Endometrial microvascular endothelial cells (primary cell): ENCODE results near the gene GHRL. TPM values are rescaled to one million over a fixed set of nuclear protein-coding genes. Genes with fewer than 3 reads are reported as not detected.

Source experiments
- in situ Hi-C: cut with HindIII; loops from 2 replicates; pipeline ENCODE4 v1.10.0; 2017; ENCODE audit warnings: low sequenced_read_pairs, low pct_unique_long_range_greater_than_20kb; ENCODE audit errors: inconsistent ontology term
- total RNA-seq: library from RNA; depleted of rRNA; stranded (reverse); fragments of >200 nt; gene quantifications from one replicate; pipeline ENCODE4 v1.2.3, GENCODE V29; 2015; ENCODE audit errors: inconsistent ontology term

Gene GHRL
- total RNA-seq, 1 donor from 2014 or later = not detected

DNA sequence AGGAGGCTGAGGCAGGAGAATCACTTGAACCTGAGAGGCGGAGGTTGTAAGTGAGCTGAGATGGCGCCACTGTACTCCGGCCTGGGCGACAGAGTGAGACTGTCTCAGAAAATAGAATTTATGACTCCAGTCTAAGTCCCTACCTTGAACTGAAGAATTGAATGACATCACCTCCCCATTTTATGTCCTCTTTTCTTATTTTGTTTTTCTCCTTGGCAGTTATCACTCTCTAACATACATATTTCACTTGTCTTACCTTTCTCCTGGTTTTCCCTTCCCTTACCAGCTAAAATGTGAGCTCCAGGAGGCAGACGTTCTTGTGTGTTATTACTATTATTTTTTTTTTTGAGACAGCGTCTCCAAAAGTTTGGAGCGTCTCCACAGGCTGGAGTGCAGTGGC, 36.9 kb downstream of the GHRL start:
- in situ Hi-C loops = no loop called here

DNA sequence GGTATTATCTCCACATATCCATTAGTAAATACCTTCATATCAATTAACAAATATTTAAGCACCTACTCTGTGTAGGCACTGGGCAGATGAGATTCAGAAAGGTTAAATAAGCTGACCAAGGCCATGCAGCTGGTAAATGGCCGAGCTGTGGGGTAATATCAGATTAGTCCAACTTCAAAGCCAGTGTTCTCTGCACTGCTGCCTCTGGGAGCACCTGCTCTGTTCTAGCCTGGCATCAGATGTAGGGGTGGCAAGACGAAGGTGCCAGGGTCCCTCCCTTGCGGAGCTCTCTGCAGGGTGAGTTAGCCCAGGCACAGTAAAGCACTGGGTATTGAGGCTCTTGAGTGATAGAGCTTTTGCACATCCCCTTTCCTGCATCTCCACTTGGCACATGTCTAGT, 39.0 kb downstream of the GHRL start:
- in situ Hi-C loops = no loop called here

DNA sequence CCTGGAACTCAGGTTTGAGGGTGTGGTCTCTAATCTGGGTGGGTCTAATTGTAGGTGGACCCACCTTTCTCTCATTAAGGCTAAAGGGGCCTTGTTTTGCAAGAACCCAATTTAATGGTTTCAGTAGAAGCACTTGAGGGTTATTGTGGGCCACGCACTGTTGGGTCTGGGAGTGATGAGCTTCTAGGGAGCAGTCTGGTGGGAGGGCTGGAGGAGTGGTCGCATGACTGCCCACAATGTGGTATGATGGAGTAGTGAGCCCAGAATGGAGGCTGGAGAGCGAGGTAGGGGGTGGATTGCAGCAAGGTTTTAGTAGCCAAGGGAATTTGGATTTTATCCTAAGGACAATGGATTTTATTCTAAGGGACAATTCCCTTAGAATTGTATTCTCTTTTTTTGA, 41.7 kb downstream of the GHRL start:
- in situ Hi-C loops = no loop called here

DNA sequence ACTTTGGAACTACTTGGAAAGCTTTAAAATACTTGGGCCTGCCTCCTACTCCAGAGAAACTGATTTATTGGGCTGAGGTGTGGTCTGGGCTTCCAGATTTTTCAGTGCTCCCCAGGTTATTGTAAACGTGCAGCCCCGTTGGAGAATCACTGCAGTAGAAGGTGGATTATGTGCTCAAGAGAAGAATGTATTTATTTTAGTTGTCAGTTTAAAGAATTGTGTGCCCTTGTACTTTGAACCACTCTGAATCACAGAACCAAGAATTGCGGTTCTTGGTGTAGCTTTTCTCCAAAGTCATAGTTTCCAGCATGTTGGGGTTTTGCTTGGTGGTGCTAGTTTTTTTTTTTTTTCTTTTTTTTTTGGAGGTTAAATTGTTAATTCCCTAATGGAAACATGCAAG, 42.9 kb downstream of the GHRL start:
- in situ Hi-C loops = no loop called here

DNA sequence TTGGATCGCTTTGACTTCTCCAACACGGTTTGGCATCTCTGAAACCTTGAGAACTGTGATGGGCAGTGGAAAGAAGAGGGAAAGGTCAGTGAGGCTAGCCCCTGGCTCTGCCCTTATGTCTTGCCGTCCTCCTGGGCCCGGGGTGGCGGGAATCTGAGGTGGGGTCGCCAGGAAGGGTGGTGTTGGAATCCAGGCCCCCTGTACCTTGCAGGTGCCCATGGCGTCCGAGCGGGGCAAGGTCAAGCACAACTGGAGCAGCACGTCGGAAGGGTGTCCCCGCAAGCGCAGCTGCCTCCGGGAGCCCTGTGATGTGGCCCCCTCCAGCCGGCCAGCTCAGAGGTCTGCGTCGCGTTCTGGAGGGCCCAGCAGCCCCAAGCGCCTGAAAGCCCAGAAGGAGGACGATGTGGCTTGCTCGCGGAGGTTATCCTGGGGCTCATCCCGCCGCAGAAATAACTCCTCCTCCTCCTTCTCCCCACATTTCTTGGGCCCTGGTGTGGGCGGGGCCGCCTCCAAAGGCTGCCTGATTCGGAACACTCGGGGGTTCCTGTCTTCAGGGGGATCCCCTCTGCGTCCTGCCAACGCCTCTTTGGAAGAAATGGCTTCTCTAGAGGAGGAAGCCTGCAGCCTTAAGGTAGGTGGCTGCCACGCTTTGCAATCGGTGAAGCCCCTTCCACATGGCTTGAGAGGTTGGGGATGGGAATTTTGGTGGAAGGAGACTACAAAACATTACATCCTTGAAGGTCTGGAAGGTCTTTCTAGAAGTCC, 43.6 kb downstream of the GHRL start:
- in situ Hi-C loops = no loop called here

DNA sequence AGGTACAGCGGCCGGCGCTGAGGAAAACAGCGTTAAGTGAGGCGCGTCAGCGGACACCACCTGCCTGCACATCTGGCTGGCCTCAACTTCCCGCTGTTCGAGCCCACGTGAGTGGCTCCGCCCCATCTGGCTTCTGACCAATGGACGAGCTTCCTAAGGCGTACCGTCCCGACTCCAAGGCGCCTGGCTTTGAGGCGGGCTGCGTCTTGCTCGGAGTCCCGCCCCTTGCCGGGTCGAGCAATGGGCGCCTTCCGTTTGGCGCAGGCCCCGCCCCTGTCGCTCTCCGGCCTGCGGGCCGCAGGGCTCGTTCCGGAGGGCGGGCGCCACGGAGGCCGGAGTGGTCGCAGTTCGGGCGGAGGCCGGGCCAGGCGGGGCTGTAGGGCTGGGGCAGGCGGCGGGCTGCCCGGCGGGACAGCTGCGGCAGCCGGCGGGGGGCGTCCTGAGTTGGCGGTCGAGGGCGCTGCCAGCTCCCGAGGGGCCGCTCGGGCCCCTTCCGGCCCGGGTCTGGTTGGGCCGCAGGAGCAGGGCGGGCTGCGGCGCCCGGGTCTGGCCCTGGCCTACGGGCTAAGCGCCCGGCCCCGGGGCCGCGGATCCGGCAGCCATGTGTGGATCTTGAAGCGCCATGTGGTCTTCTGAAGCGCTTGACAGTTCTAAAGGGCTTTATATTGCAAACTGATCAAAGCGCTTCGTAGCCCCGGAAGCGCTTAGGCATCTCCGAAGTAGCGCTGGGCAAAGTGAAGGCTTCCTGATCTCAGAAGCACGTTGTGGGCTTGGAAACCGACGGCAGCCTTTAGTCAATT, 44.4 kb downstream of the GHRL start, which contains the start of gene TATDN2:
TSS of gene TATDN2 (plus strand) at position 276 of the 800 bp plus-strand sequence. CDS start 742 bp downstream, outside the sequence.
- in situ Hi-C loops = no loop called here

DNA sequence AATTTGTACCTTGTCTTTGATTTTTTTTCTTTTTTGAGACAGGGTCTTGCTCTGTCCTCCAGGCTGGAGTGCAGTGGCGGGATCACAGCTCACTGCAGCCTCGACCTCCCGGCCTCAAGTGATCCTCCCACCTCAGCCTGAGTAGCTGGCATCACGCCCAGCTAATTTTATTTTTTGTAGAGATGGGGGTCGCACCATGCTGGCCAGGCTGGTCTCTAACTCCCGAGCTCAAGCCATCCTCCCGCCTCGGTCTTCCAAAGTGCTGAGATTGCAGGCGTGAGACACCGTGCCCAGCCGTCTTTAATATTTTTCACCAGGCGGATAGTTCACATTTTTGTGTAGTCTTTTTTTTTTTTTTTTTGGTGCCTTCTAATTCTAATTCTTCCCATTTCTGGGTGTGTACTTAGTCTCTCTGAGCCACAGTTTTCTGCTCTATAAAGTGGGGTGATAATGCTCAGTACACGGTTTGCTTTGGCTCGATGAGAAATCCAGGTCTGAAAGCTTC, 45.0 kb downstream of the GHRL start:
- in situ Hi-C loops = no loop called here

DNA sequence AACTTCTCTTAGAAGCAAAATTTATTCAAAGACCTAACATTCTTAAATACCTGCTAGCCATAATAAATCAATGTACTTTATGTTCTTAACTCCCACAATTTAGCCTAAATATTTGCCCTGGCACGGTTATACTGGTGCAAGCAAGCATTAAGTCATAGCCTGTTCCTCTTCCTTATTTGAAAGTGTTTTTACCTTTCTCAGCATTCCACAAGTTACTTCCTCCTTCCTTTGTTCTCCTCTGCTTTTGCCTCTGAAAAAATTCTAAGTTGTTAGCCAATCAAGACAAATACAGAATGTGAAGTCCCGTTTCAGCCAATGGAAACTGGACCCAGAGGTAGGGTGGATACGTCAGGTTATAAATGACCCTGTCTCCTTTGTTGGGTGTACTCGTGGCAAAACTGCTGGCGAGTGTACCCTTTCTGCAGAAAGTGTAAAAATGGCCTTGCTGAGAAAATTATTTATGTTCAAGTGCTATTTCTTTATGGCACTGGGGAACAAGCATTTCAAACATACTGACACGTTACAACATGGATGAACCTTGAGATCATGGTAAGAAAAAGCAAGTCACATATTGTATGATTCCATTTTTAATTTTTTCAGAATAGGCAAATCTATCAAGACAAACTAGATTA, 47.5 kb downstream of the GHRL start:
- in situ Hi-C loops = no loop called here

DNA sequence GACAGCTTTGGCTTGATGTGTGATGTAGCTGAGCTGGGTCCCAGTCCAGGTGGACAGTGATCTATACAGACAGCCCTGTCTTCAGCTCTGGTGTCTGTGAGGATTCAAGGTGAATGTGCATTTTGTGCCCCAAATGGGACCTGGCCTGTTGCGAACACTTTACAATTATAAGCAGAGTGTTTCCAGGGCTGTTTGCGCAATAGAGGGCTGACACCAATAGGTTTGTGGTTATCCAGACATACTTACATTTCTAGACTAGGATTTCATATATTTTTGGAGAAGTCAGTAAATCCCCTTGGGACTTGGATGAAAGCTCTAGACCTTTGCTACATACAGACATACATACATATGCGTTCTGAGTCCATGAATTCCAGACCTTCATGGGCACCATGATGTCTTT, 48.7 kb downstream of the GHRL start:
- in situ Hi-C loops = no loop called here

DNA sequence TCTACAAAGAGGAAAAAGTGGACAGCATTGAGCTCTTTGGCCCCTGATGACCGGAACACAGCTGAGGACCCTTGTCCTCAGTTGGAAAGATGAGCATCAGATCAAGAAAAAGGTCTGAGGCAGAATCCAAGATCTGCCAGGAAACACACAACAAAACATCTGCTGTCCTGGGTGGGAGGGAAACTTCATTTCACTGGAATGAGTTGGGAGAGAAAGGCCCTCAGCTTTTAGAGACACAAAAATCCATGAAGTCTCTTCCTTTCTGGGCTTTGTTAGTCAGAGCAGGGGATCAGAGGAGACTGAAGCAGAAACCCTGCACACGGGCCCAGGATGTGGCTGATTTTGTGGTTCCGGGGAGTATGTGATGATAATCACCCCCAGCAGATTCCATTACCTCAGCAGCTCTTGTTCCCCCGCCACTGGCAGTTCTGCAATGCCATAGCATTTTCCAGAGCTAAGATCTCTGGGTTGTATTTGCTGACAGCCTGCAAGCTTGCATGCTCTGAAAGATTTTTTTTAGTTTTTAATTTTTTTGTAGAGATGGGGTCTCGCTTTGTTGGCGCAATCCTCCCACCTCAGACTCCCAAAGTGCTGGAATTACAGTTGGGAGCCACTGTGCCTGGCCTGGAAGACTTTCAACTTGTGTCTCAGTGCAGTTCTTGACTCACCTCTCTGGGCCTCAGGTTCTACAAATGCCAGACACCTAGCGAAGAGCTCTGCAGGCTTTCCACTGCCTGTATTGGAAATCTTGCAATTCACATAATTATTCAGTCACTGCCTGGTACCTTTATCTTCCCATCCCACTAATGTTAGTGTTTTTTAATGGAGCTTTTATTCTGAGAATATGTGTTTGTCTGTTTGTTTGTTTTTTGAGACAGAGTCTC, 50.3 kb downstream of the GHRL start:
- in situ Hi-C loops = no loop called here

DNA sequence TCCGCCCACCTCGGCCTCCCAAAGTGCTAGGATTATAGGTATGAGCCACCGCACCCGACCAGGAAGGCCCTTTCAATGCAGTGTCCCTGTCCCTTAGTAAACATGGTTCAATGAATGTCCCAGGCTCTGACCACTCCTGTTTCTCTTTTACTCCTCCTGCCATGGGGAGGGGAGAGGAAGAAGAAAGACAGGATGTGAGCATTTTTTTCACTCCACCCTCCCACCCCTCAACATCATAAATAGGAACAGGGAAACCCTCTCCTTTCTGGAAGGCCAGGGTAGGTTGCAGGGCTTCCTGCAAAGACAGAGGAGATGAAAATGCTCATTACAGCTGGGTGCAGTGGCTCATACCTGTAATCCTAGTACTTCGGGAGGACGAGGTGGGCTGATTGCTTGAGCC, 51.9 kb downstream of the GHRL start:
- in situ Hi-C loops = no loop called here

DNA sequence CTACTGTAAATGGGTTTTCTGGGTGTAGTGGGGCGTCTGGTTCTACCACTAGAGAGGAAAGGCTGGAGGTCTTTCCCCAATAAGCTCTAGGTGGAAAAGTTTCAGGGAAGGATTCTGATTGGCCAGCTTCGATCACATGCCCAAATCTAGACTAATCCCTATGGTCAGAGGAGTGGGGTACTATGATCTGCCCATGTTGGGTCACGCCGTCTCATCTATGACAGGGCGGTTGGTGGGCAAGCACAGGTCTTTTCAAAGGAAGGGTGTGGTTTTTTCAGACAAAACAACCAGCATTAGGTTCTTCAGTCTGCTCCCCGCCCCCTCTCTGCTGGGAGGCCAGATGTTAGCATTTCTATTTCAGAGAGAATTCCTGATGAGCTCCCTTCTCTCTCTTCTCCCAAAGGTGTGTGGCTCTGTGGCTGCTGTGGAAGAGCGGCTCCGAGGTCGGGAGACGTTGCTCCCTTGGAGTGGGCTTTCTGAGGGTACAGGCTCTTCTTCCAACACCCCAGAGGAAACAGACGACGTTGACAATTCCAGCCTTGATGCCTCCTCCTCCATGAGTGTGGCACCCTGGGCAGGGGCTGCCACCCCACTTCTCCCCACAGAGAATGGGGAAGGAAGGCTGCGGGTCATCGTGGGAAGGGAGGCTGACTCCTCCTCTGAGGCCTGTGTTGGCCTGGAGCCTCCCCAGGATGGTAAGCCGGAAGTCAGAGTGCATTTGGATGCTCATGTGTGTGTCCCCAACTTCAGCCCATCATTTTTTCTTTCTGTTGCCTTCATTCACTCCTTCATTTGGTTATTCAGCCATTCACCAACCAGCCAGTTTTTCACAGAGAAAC, 54.2 kb downstream of the GHRL start:
- in situ Hi-C loops = no loop called here

Other genes starting within 250 kb of the GHRL start
- gene FANCD2OS, start 184.7 kb downstream of the GHRL start, total RNA-seq = not detected
- 140 TPM for gene BRK1, start 177.3 kb downstream of the GHRL start, total RNA-seq
- 34.2 TPM for gene VHL, start 151.2 kb downstream of the GHRL start, total RNA-seq
- gene IRAK2, start 128.0 kb downstream of the GHRL start, total RNA-seq = 25.6 TPM
- gene TATDN2, start 44.5 kb downstream of the GHRL start, total RNA-seq = 20.3 TPM
- 224 TPM for gene SEC13, start 28.2 kb upstream of the GHRL start, total RNA-seq
- not detected for gene ATP2B2, start 212.6 kb upstream of the GHRL start, total RNA-seq